GM18526 (cell line): ENCODE measurements around the gene GC.

Experiments used
- POLR2A ChIP-seq: IDR thresholded peaks from 3 replicates; pipeline ENCODE4 v1.6.1; 2011; ENCODE audit not compliant: insufficient read length; ENCODE audit errors: extremely low read depth

Gene GC

DNA sequence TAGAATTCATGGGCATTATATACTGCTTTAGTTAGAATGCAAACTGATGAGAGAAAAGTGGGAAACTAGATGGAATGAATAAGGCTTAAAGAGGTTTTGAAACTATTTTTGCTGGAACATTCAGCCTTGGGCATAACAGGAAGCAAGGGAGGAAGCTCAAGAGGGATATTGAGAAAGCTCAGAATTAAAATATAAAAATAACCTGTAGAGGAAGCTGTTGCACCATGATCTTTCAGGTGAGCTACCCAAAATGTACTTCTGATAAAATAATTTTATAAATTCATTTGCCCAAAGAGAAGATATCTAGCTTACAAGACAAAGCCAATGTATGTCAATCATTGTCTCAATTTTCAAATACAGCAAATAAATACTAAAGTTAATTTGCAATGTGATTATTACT, 11.3 kb downstream of the GC start:
- TF ChIP-seq POLR2A: no peak

DNA sequence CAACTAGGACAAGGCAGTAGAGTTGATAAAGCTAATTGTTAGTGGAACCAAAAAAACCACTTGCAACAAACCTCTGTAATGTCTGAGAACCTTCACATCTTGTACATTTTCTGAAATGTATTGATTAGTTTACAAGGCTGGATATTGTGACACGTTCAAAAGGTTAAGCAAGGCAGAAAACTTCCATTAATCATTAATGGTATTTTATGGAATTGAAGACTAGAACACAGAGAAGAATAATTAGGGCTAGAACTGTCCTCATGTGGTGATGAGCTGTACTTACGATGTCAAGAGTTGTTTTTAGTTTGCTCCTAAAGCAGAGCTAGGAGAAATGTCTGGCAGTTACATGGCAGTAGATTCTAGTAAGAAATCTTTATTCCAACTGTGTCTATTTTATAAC, 12.3 kb downstream of the GC start:
- no peak for TF ChIP-seq POLR2A

DNA sequence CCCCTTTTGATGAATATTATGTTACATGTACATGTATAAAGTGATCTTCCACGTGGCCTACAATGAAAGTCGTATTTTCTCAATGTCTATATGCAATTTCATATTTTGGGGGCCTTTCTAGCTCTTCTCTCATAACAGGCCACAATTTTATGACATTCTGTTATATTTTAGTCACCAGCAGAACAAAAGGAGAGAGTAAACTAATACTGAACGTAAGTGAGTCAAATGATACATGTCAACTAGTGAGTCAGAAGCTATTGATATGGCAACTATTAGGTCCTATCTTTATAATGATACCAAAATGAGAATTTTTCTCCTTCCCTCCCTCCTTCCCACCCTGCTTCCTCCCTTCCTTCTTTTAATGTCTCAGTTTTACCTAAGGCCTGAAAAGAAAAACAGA, 14.4 kb downstream of the GC start:
- TF ChIP-seq POLR2A: no peak

DNA sequence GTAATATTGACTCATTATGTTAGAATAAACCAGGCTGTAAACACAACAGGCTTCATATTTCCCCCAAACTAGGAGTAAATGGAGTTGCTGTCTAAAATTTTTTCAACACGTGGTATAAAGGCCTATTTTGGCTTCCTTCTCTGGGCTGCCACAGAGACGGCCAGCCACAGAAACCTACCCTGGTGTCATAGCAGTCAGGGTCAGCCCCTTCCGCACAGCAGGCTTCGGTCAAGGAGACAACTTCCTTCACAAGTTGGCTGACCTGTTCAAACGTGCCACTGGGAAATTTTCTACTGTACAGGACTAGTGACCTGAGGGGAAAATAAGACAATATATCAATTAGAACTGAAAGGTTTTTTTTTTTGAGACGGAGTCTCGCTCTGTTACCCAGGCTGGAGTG, 15.8 kb downstream of the GC start:
- no peak for TF ChIP-seq POLR2A

DNA sequence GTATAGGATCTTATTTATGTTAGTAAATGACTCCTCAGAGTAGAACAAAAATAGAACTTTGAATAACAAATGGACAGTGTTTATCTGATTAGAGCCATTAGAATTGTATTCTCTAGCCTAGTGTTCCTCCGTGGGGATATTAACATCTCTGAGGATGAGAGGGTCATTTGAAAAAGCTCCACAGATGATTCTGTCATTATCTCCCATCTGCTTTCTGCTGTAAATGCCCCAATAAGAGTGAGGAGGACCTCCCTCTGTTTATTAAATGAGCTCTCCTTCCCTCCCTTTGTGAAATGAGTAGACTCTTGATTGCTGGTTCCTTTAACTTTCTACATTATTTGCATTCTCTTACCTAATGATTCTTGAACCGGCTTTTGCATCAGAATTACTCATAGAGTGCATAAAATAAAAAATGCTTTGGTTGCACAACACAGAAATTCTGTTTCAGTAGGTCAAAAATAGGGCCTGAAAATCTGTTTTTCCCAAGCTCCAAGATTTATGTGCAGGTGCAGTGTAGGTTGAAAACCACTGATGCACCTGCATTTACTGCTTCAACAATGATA, 18.0 kb downstream of the GC start:
- TF ChIP-seq POLR2A: no peak

DNA sequence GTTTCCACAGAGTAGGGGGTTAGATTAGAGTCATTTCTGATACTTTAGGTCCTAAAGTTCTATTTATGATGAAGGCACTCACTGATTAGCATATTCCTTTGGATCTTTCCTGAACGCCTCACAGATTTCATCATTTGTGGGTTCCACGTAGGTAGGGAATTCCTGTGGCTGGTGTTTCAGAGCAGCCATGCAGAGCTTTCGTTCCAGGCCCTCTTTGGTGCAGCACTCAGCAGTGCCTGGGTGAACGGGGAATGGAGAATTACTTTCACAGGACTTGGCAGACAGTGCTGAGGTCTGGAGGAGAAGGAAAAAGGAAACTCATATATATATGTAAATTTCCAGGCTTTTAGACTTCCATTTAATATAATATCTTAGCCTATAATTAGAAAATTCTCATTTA, 18.5 kb downstream of the GC start:
- no peak for TF ChIP-seq POLR2A

DNA sequence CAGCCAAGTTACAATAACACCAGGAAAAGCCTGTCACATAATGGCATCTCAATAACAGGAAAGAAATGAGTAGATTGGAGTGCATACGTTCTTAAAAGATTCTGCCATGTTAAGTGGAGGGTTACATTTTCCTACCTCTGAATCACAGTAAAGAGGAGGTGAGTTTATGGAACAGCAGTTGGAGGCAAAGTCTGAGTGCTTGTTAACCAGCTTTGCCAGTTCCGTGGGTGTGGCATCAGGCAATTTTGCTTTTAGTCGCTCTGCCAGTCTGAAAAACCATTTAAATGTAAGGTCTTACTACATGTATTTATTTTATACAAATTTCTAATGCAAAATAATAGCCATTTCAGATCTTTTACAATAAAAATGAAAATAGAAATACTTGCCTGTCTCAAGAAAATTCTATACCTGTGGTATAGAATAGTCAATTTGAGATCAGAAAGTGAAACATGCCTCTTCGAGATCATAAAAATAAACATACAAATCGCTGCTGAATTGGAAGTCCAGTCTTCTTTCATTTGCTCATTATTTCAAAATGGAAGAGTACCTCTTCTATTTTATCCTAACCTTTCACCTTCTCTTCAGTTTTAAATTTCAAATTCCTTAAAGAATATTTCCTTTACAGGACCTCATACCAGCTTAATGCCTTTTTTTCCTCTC, 31.4 kb downstream of the GC start:
- TF ChIP-seq POLR2A: no peak

DNA sequence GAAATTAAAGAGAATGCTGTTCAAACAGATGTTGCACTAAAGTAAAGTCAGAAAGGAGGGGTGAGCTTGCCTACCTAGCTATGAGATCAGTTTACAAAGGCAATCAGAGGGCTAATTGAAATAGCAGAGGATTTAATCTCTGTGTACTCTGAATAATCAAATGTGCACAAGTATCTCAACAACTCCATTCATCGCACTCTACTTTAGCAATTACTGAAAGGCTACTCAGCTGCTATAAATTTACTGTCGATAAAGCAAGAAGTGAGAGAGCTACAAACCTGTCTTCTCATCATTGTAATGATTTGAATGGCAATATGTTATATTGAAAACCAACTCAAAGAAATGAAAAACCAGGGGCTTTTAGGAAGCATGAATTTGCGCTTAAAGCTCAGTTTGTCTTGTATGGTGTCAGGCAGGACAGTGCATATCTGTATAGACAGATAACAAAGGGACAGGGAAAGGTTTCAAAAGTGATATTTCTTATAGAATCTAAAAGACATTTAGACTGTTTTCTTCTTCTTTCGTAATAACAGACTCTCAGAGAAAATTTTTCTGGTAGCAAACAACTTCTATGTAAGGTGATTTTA, 34.8 kb downstream of the GC start:
- TF ChIP-seq POLR2A: no peak

DNA sequence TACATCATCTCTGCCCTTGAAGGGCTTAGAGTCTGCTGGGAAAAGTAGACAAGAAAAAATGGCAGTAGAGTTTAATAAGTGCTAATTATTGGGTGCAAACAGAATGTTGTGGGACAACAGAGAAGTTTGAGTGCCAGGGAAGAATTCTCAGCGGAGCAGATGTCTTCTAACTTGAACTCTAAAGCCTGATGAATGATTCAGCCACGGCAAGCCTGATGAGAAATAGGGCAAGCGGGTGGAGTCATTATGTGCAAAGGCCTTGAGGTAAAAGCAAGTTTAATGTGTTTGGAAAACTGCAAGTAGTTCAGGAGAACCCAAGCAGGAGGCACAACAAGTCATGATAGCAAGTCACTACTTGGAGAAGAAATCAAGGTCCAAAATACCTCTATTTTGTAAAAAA, 37.5 kb downstream of the GC start:
- TF ChIP-seq POLR2A: no peak

DNA sequence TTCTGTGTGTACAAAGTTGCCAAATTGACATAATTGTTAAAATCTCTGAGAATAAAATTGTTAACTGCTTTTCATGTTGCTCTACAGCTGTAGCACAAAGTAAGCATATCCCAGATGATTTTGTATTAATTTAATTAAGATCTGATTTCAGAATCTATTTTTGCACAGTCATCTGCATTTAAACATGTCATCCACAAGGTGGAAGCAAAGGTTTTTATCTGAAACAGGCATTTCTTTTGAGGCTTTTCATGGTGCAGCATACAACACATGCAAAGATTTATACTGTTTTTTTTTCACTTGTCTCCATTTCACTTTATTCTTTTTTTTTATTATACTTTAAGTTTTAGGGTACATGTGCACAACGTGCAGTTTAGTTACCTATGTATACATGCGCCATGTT, 51.2 kb downstream of the GC start:
- no peak for TF ChIP-seq POLR2A

DNA sequence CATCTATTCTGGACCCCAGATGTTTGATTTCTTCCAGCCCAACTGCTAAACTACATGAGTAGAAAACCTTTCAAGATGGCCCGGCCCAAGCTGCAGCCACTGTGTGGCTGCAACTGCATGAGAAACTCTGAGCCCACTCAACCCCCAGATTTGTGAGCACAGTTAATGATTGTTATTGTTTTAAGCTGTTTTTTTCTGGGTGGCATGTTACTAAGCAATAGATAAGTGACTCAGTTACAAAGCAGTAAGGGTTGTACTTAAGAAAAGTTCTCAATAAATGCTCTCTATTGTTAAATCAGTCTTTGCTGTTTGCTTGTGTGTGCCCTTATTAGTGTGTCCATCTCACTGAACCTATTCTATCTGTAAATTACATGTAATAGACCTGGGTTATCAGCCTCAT, 51.8 kb downstream of the GC start:
- TF ChIP-seq POLR2A: no peak

DNA sequence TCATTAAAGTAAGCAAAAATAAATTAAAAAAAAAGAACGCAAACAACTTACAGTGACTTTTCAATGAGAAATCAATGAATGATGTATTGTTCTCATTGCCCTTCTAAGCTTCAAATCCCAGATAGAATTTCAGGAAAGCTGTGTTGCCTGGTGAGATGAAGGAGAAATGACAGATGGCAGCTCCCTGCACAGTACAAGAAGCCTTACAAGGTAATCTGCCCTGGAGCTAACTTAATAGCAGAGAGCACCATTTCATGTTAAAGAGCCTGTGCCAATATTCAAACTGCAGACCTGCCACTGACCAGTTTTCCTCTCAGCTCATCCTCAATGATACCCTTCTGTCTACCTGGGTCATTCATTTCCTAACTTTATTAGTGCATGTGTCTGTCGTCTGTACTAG, 54.0 kb downstream of the GC start:
- no peak for TF ChIP-seq POLR2A

DNA sequence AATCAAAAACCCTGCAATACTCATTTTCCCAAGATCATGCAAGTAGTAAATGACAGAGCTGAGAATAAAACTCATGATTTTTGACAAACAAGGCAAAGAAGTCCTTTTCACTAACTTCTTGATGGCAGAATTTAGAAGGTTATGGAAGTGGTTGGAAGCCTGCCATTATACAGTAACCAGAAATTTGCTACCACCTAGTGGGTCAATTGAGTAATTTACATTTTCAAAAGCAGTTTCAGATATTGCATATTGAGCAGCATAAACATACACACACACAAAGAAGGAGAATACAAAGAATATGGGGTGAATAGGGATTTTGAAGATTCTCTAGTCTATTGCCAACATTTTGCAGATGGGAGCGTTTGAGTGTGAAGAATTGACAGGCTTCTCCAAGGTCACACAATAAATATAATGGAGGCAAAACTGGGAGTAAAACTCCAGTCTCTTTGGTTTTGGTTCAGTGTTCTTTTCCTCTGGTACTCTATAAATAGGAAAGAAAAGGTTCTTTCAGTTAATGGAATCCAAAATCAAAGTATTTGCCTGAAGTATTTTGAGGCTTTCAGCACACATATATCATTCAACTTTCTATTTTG, 70.2 kb downstream of the GC start:
- TF ChIP-seq POLR2A: no peak

DNA sequence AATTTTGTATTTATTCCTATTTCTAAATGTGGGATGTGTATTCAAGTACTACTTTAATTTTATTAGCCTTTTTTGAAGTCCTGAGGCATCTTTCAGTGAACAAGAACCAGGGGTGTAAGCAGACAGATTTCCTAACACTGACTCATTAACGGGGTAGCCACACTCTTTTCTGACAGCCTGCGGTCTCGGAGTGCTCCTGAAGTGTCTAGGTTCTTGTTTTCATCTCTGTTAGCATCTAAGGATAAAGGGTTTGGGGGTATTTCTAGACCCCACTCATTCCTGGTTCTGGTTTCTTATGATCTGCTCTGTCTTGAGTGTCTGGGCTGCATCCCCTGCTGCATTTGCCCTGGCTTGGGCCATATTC, 71.9 kb downstream of the GC start:
- no peak for TF ChIP-seq POLR2A

DNA sequence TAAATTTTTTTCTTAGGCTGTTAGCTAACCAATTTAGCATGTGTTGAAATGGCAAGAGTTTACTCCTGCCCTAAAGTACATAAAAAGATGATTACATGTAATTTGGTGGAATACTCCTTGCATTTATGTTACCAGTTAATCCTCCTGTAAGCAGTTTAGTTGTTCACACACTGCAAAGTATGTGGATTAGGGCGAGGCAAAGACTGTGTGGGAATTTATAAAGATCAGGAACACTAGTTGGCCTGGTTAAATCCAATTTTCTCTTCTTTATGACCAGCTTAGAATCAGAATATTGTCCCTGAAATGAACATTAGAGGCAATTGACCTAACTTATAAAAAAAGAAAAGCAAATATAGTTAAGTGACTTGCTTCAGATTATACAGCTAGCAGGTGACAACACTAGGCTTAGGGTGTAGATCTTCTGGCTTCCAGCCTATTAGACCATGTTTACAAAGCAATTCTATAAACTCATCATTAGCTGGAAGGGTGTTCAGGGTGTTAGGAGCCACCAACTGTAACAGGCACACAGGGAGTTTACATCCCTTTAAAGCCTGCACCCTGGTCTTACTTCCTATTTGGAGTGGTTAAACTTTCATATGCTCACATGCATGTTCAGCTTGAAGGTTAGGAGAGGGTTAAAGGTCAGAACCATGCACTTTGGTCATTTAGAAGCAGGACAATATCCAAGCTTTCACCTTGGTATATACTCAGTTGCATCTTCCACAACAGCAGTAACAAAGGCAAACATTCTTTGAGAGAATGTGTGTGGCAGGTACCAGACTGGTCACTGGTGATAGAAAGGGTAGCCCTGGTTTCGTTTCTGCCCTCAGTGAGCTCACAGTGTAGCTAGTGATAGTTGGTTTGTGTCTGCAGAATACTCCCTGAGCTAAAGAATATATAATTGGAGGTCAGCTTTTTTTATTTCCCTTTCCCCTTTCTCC, 72.6 kb downstream of the GC start:
- TF ChIP-seq POLR2A: no peak

DNA sequence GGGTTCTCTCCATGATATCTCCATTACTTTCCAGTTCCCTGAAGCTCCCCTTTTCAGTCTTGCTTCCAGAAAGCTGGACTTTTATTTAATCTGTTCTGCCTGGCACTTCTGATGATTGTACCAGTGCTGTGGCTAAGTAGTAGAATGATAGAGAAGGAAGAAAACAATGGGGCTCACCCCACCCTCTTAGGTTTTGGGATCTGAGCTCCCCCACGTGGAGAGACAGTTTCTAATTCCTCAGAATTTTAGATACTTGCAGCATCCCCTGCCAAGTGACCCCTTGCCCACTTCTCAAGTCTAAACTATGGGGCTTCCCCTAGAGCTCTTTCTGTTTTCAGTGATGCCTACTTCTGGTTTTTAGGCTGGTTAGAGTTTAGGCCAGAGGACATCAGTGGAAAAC, 73.9 kb downstream of the GC start:
- no peak for TF ChIP-seq POLR2A
